ENCODE measurements around the gene SF3B2. TPM values are rescaled to one million over a fixed set of nuclear protein-coding genes. Genes with fewer than 3 reads are reported as not detected.

The SF3B2 gene
- total RNA-seq, 1 experiment from 2014 or later: 300 TPM

- no peaks in the 10 kb centered on the region for H3K36me3 ChIP-seq (ENCODE audit: control insufficient read depth in 1 of 2, insufficient read depth in 2 of 2, low read length in 2 of 2)
- no peak overlapping the region for H2AFZ ChIP-seq (ENCODE audit: low read depth, low read length, poor library complexity, severe bottlenecking)
- no peaks in the 10 kb centered on the region for H3K9me3 ChIP-seq (ENCODE audit: control insufficient read depth in 1 of 2, insufficient read depth in 1 of 2, low read depth in 1 of 2, low read length in 2 of 2)
- no peak overlapping the region for H3K4me3 ChIP-seq (replicated peaks in 1 of 2; ENCODE audit: low read depth in 1 of 2, low read length in 2 of 2)
- no peak overlapping the region for H3K27ac ChIP-seq (ENCODE audit: low read depth, low read length)
- H3K9ac ChIP-seq (ENCODE audit: low read length): no peak overlapping the region
- ATAC-seq: peak; percentile 33; the same call in 1 of the 2 replicates
- H3K79me2 ChIP-seq (ENCODE audit: insufficient read depth, low read length): peaks cover 41% of the 10 kb centered on the region
- TF ChIP-seq POLR2AphosphoS5 (IDR thresholded peaks at IDR 0.05; ENCODE audit: low read depth, low read length) (no peak), ATF3 (IDR thresholded peaks at IDR 0.05) (no peak), CEBPB (IDR thresholded peaks at IDR 0.05; ENCODE audit: low read depth) (no peak), CTCF (IDR thresholded peaks at IDR 0.05 in 2 of 3, conservative IDR thresholded peaks at IDR 0.05 in 1 of 3; ENCODE audit: borderline replicate concordance in 1 of 3, insufficient read depth in 1 of 3, low read depth in 2 of 3, low read length in 2 of 3) (no peak), REST (IDR thresholded peaks at IDR 0.05; ENCODE audit: low read depth) (no peak), EZH2phosphoT487 (IDR thresholded peaks at IDR 0.05; ENCODE audit: borderline replicate concordance) (no peak), CBX3 (IDR thresholded peaks at IDR 0.05; ENCODE audit: low read depth) (no peak), SIN3A (IDR thresholded peaks at IDR 0.05; ENCODE audit: low read depth) (no peak), ZFX (IDR thresholded peaks at IDR 0.05) (no peak), YY1 (IDR thresholded peaks at IDR 0.05; ENCODE audit: extremely low read depth, insufficient replicate concordance, low read depth, low read length) (no peak), SRF (IDR thresholded peaks at IDR 0.05; ENCODE audit: low read depth) (no peak), ZBTB33 (IDR thresholded peaks at IDR 0.05; ENCODE audit: extremely low read depth, insufficient replicate concordance, low read length) (no peak), ZNF274 (IDR thresholded peaks at IDR 0.05; ENCODE audit: low read depth, low read length) (no peak), EGR1 (IDR thresholded peaks at IDR 0.05; ENCODE audit: low read depth) (no peak), POLR2A (IDR thresholded peaks at IDR 0.05; ENCODE audit: borderline replicate concordance, extremely low read depth, insufficient read depth, insufficient read length) (no peak)
- no peak for DNase-seq (ENCODE audit: low read depth, low spot score)
- no peaks in the 10 kb centered on the region for H3K9me2 ChIP-seq (ENCODE audit: insufficient read depth)
- intact Hi-C loops (cut with micrococcal nuclease): no loop called here
- H4K20me1 ChIP-seq (ENCODE audit: insufficient read depth): no peaks in the 10 kb centered on the region
- H3K4me1 ChIP-seq (ENCODE audit: control insufficient read depth in 1 of 2, insufficient read depth in 2 of 2, low read length in 2 of 2): peaks cover 46 to 62% of the 10 kb centered on the region in 2 experiments
- ChIA-PET RAD21 (ENCODE audit: low non-redundant PET in 1 of 2, low total read pairs in 2 of 2, uncharacterized antibody in 2 of 2, unreplicated experiment in 2 of 2) (no interaction called here), POLR2A (no interaction called here), CTCF (interaction anchor here (1.3 to 2.0 kb wide), 3 partner anchors 10 to 13 kb away, joined by 4 to 11 read pairs (median 4); no protein-coding TSS in a partner anchor)
- BruUV-seq (replicated peaks): no TSS peak
- no peaks in the 10 kb centered on the region for H3K27me3 ChIP-seq (ENCODE audit: insufficient read depth, low read length)
- peak overlapping the region; percentile 55; the same call in 1 of the 2 replicates for H3K4me2 ChIP-seq (ENCODE audit: low read length)
Observed at GRCh38 chr11:66081505-66081904, 29.3 kb downstream of the SF3B2 start.
